SK-N-SH (cell line): ENCODE results near the gene PGAP2.

Source experiments
- CTCF ChIP-seq: fragments of 200-600 bp; sonication (generic); IDR thresholded peaks from 2 replicates; pipeline ENCODE4 v1.6.1; 2017; ENCODE audit warnings: antibody characterized with exemption, mild to moderate bottlenecking, moderate library complexity
- EP300 ChIP-seq, 2 experiments: IDR thresholded peaks; 2 replicates each; pipeline versions ENCODE4 v1.4.0 to v1.6.1; 2012; ENCODE audit warnings: borderline replicate concordance in 1 of 2, low read depth in 1 of 2, low read length in 1 of 2
- EZH2phosphoT487 ChIP-seq: fragments of 200-600 bp; sonication (generic); IDR thresholded peaks from 2 replicates; pipeline ENCODE4 v1.6.1; 2017; ENCODE audit warnings: low read depth, mixed run types, mild to moderate bottlenecking, antibody characterized with exemption, moderate library complexity, borderline replicate concordance
- IRF3 ChIP-seq: fragments of 150-350 bp; IDR thresholded peaks from 2 replicates; pipeline ENCODE4 v1.6.1; 2016; ENCODE audit warnings: mild to moderate bottlenecking, low read depth, low read length
- PBX3 ChIP-seq: IDR thresholded peaks from 2 replicates; pipeline ENCODE4; 2012
- POLR2AphosphoS5 ChIP-seq: IDR thresholded peaks from 2 replicates; pipeline ENCODE4 v1.6.1; 2012; ENCODE audit warnings: low read depth, low read length
- RAD21 ChIP-seq: IDR thresholded peaks from 2 replicates; pipeline ENCODE4 v1.6.1; 2012; ENCODE audit warnings: mild to moderate bottlenecking, low read length
- TCF12 ChIP-seq: IDR thresholded peaks from 2 replicates; pipeline ENCODE4 v1.4.0; 2012
- USF2 ChIP-seq: fragments of 150-350 bp; IDR thresholded peaks from 2 replicates; pipeline ENCODE4 v1.6.1; 2017; ENCODE audit warnings: antibody characterized with exemption, low read length, low read depth, borderline replicate concordance
- YY1 ChIP-seq: IDR thresholded peaks from 2 replicates; pipeline ENCODE4 v1.4.0; 2012; ENCODE audit warnings: low read depth, mild to moderate bottlenecking

GRCh38 chr11:3866836-3867208 is 58.5 kb downstream of the PGAP2 start:
- TF ChIP-seq IRF3, result no peak
- no peak for TF ChIP-seq CTCF
- TF ChIP-seq EP300 (IDR thresholded peaks at IDR 0.05; ENCODE audit: borderline replicate concordance in 1 of 2, low read depth in 1 of 2, low read length in 1 of 2), result no peak
- TF ChIP-seq POLR2AphosphoS5, result no peak
- TF ChIP-seq EZH2phosphoT487, result no peak
- no peak for TF ChIP-seq RAD21
- TF ChIP-seq YY1, result no peak
- TF ChIP-seq TCF12, result no peak
- no peak for TF ChIP-seq USF2
- no peak for TF ChIP-seq PBX3
